K562 (cell line): ENCODE data around the gene METTL23. TPM values are rescaled to one million over a fixed set of nuclear protein-coding genes. Genes with fewer than 3 reads are reported as not detected.
A peak's percentile ranks its signal among the peaks of the same experiment; 100 is the strongest.

Experiments used
- BACH1 ChIP-seq: fragments of 200-800 bp; sonication (Bioruptor generic); IDR thresholded peaks from 2 replicates; pipeline ENCODE4 v1.6.1; 2016; ENCODE audit warnings: missing genetic modification characterization, missing compliant biosample characterization
- CXXC5 ChIP-seq: fragments of 250-450 bp; sonication (Bioruptor Pico); IDR thresholded peaks from 2 replicates; pipeline ENCODE4 v1.8.0; 2022; ENCODE audit warnings: inconsistent platforms, mild to moderate bottlenecking, moderate library complexity
- ESRRA ChIP-seq: fragments of 450-650 bp; IDR thresholded peaks from 2 replicates; pipeline ENCODE4 v1.6.1; 2014; ENCODE audit warnings: low read depth, mild to moderate bottlenecking, moderate library complexity, borderline replicate concordance
- ETV6 ChIP-seq, 3 experiments: fragments of 150-350 bp in 1 of 3; sonication (generic) in 1 of 3; formaldehyde crosslinking in 1 of 3; IDR thresholded peaks; 2 replicates each; pipeline versions ENCODE4 v1.6.1 to v1.8.0; 2014 to 2022; ENCODE audit warnings: borderline replicate concordance in 2 of 3, low read depth in 2 of 3, antibody characterized with exemption in 1 of 3, low read length in 1 of 3, mild to moderate bottlenecking in 1 of 3, missing genetic modification reagents in 1 of 3
- GTF2F1 ChIP-seq: IDR thresholded peaks from 2 replicates; pipeline ENCODE4 v1.6.1; 2011; ENCODE audit warnings: low read depth, low read length, improper control_type of control experiment
- HNRNPUL1 ChIP-seq: fragments of 200-400 bp; formaldehyde crosslinking; IDR thresholded peaks from 2 replicates; pipeline ENCODE4 v1.6.1; 2017; ENCODE audit warnings: low read length
- KAT8 ChIP-seq: fragments of 450-650 bp; IDR thresholded peaks from 2 replicates; pipeline ENCODE4 v1.6.1; 2016; ENCODE audit warnings: low read depth, mild to moderate bottlenecking
- MTA2 ChIP-seq: fragments of 450-650 bp; IDR thresholded peaks from 2 replicates; pipeline ENCODE4 v1.6.1; 2016; ENCODE audit warnings: low read depth
- MYNN ChIP-seq, 2 experiments: sonication (generic); formaldehyde crosslinking in 1 of 2; IDR thresholded peaks; 2 replicates each; pipeline versions ENCODE4 v1.5.0 to v1.6.1; 2016 to 2020; ENCODE audit warnings: antibody characterized with exemption in 1 of 2, missing genetic modification reagents in 1 of 2
- NCOR1 ChIP-seq: fragments of 450-650 bp; IDR thresholded peaks from 2 replicates; pipeline ENCODE4 v1.6.1; 2016; ENCODE audit warnings: mild to moderate bottlenecking, moderate library complexity
- POLR3A ChIP-seq: IDR thresholded peaks from 2 replicates; pipeline ENCODE4 v1.6.1; 2011; ENCODE audit warnings: borderline replicate concordance, mild to moderate bottlenecking, moderate library complexity; ENCODE audit not compliant: insufficient read length, insufficient read depth; ENCODE audit errors: extremely low read depth
- PTBP1 ChIP-seq: fragments of 200-400 bp; formaldehyde crosslinking; IDR thresholded peaks from 2 replicates; pipeline ENCODE4 v1.6.1; 2017; ENCODE audit warnings: low read depth, low read length
- RFX5 ChIP-seq: IDR thresholded peaks from 2 replicates; pipeline ENCODE4 v1.6.1; 2011; ENCODE audit warnings: low read depth, mild to moderate bottlenecking, improper control_type of control experiment, low read length
- TBL1XR1 ChIP-seq, 2 experiments: IDR thresholded peaks; 2 replicates each; pipeline ENCODE4 v1.6.1; 2012; ENCODE audit warnings: improper control_type of control experiment in 2 of 2, low read length in 2 of 2, mild to moderate bottlenecking in 1 of 2
- ZBTB17 ChIP-seq: fragments of 450-650 bp; formaldehyde crosslinking; IDR thresholded peaks from 2 replicates; pipeline ENCODE4 v1.4.0; 2020; ENCODE audit warnings: mild to moderate bottlenecking
- ZFX ChIP-seq: sonication (generic); formaldehyde crosslinking; IDR thresholded peaks from 2 replicates; pipeline ENCODE4 v1.8.0; 2022; ENCODE audit warnings: mild to moderate bottlenecking, missing genetic modification reagents, moderate library complexity
- ZNF717 ChIP-seq: fragments of 250-450 bp; sonication (Bioruptor Pico); IDR thresholded peaks from 2 replicates; pipeline ENCODE4 v1.5.0; 2021
- polyA plus RNA-seq, 8 experiments: library from polyadenylated mRNA; depleted of rRNA in 4 of 8; stranded (reverse) in 5 of 8; unstranded in 3 of 8; fragments of >200 nt; fragmentation: Nextera tagmentation in 2 of 8; fragmentation: Illumina TruSeq in 1 of 8; extraction: Ambion mirVana in 2 of 8; extraction: Trizol in 1 of 8; gene quantifications; 2 replicates each; pipeline versions ENCODE4 v1.2.1 to v1.2.3, GENCODE V29; 2011 to 2014; ENCODE audit warnings: inconsistent platforms in 1 of 8, missing spikeins in 1 of 8
- total RNA-seq, 7 experiments: library from RNA; depleted of rRNA in 6 of 7; stranded (reverse); fragments of >200 nt in 6 of 7; fragmentation: Illumina TruSeq in 2 of 7; extraction: Trizol in 2 of 7; gene quantifications; 2 replicates each; pipeline versions ENCODE4 v1.2.1 to v1.2.3, GENCODE V29; 2011 to 2021; ENCODE audit warnings: low replicate concordance in 1 of 7
- TF ChIP-seq, protein P1 (sequence below), 2 experiments: fragments of 450-650 bp; IDR thresholded peaks; 2 replicates each; pipeline ENCODE4 v1.6.1; 2016
- TF ChIP-seq, protein P2 (sequence below): sonication (generic); formaldehyde crosslinking; IDR thresholded peaks from 2 replicates; pipeline ENCODE4 v1.4.0; 2020; ENCODE audit warnings: mild to moderate bottlenecking, missing genetic modification reagents
- TF ChIP-seq, protein P3 (sequence below): fragments of 450-650 bp; IDR thresholded peaks from 2 replicates; pipeline ENCODE4 v1.6.1; 2016
- TF ChIP-seq, protein P4 (sequence below): IDR thresholded peaks from 2 replicates; pipeline ENCODE4 v1.6.1; 2011; ENCODE audit not compliant: insufficient read length; ENCODE audit errors: extremely low read depth
- TF ChIP-seq, protein P5 (sequence below): sonication (generic); formaldehyde crosslinking; IDR thresholded peaks from 2 replicates; pipeline ENCODE4 v1.8.0; 2022; ENCODE audit warnings: missing genetic modification reagents, mild to moderate bottlenecking, moderate library complexity, borderline replicate concordance
- TF ChIP-seq, protein P6 (sequence below): sonication (generic); formaldehyde crosslinking; IDR thresholded peaks from 2 replicates; pipeline ENCODE4 v1.8.0; 2022; ENCODE audit warnings: mild to moderate bottlenecking, missing genetic modification reagents

METTL23 gene
- total and polyA plus RNA-seq, 9 of the 15 experiments (the other 6 are each of a cell fraction or from before 2014, with no cell fraction given): 29.4 to 67.3 (median 41.6) TPM

DNA sequence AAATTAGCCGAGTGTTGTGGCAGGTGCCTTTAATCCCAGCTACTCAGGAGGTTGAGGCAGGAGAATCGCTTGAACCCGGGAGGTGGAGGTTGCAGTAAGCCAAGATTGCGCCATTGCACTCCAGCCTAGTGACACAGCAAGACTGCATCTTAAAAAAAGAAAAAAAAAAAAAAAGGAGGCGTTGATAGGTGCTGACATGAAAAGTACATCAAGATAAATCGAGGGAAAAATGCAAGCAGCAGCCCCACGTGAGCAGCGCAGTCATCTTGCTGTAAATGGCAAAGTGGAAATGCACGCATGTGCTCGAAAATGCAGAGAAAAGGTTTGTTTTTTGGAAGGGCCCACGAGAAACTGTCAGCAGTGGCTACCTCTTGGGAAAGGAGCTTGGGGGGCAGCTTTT is 36.8 kb upstream of the METTL23 start (continued):
- TF ChIP-seq, protein P1, sequence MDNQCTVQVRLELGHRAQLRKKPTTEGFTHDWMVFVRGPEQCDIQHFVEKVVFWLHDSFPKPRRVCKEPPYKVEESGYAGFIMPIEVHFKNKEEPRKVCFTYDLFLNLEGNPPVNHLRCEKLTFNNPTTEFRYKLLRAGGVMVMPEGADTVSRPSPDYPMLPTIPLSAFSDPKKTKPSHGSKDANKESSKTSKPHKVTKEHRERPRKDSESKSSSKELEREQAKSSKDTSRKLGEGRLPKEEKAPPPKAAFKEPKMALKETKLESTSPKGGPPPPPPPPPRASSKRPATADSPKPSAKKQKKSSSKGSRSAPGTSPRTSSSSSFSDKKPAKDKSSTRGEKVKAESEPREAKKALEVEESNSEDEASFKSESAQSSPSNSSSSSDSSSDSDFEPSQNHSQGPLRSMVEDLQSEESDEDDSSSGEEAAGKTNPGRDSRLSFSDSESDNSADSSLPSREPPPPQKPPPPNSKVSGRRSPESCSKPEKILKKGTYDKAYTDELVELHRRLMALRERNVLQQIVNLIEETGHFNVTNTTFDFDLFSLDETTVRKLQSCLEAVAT (IDR thresholded peaks at IDR 0.05): no peak
- TF ChIP-seq HNRNPUL1 (no peak), ZBTB17 (CRISPR knock-in tag) (no peak), ZNF717 (CRISPR knock-in tag) (no peak), MTA2 (no peak), ZFX (CRISPR knock-in tag) (no peak), CXXC5 (CRISPR knock-in tag) (peak; percentile 43; the same call in 1 of the 2 replicates), TBL1XR1 (IDR thresholded peaks at IDR 0.05; ENCODE audit: low read length in 2 of 2) (no peak), ESRRA (no peak), BACH1 (tag) (no peak), RFX5 (no peak), KAT8 (no peak), POLR3A (no peak), ETV6 (IDR thresholded peaks at IDR 0.05; ENCODE audit: borderline replicate concordance in 1 of 2, low read depth in 2 of 2, low read length in 1 of 2) (no peak), ETV6 (CRISPR knock-in tag; IDR thresholded peaks at IDR 0.05; ENCODE audit: borderline replicate concordance) (no peak), NCOR1 (no peak), MYNN (IDR thresholded peaks at IDR 0.05) (no peak), MYNN (CRISPR knock-in tag; IDR thresholded peaks at IDR 0.05) (no peak), GTF2F1 (no peak), PTBP1 (no peak)
- TF ChIP-seq, protein P2, sequence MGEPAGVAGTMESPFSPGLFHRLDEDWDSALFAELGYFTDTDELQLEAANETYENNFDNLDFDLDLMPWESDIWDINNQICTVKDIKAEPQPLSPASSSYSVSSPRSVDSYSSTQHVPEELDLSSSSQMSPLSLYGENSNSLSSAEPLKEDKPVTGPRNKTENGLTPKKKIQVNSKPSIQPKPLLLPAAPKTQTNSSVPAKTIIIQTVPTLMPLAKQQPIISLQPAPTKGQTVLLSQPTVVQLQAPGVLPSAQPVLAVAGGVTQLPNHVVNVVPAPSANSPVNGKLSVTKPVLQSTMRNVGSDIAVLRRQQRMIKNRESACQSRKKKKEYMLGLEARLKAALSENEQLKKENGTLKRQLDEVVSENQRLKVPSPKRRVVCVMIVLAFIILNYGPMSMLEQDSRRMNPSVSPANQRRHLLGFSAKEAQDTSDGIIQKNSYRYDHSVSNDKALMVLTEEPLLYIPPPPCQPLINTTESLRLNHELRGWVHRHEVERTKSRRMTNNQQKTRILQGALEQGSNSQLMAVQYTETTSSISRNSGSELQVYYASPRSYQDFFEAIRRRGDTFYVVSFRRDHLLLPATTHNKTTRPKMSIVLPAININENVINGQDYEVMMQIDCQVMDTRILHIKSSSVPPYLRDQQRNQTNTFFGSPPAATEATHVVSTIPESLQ (CRISPR knock-in tag): no peak
- TF ChIP-seq, protein P3, sequence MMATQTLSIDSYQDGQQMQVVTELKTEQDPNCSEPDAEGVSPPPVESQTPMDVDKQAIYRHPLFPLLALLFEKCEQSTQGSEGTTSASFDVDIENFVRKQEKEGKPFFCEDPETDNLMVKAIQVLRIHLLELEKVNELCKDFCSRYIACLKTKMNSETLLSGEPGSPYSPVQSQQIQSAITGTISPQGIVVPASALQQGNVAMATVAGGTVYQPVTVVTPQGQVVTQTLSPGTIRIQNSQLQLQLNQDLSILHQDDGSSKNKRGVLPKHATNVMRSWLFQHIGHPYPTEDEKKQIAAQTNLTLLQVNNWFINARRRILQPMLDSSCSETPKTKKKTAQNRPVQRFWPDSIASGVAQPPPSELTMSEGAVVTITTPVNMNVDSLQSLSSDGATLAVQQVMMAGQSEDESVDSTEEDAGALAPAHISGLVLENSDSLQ: peak; percentile 52; the same call in 1 of the 2 replicates
- TF ChIP-seq, protein P4, sequence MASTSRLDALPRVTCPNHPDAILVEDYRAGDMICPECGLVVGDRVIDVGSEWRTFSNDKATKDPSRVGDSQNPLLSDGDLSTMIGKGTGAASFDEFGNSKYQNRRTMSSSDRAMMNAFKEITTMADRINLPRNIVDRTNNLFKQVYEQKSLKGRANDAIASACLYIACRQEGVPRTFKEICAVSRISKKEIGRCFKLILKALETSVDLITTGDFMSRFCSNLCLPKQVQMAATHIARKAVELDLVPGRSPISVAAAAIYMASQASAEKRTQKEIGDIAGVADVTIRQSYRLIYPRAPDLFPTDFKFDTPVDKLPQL: no peak
- TF ChIP-seq, protein P5, sequence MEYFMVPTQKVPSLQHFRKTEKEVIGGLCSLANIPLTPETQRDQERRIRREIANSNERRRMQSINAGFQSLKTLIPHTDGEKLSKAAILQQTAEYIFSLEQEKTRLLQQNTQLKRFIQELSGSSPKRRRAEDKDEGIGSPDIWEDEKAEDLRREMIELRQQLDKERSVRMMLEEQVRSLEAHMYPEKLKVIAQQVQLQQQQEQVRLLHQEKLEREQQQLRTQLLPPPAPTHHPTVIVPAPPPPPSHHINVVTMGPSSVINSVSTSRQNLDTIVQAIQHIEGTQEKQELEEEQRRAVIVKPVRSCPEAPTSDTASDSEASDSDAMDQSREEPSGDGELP (CRISPR knock-in tag): no peak
- TF ChIP-seq, protein P6, sequence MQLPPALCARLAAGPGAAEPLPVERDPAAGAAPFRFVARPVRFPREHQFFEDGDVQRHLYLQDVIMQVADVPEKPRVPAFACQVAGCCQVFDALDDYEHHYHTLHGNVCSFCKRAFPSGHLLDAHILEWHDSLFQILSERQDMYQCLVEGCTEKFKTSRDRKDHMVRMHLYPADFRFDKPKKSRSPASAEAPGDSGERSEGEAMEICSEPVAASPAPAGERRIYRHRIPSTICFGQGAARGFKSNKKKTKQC (CRISPR knock-in tag): no peak
